ENCODE data around the gene MED23. TPM values are rescaled to one million over a fixed set of nuclear protein-coding genes. Genes with fewer than 3 reads are reported as not detected.

MED23 gene
- total and polyA plus RNA-seq, 2 donors = 11.2 to 66.9 TPM

GRCh38 chr6:131631625-131632289 is 3.7 kb upstream of the MED23 start:
- DNase-seq (ENCODE audit: extremely low spot score) = no peak
- peaks cover 1% of the 10 kb centered on the region for H3K4me1 ChIP-seq (ENCODE audit: insufficient read depth)
- 85% methylated on average over 3 of the region's 3 CpGs for WGBS
- no peaks in the 10 kb centered on the region for H3K36me3 ChIP-seq (ENCODE audit: insufficient read depth)
- H3K27ac ChIP-seq (ENCODE audit: low read depth) = no peak overlapping the region
- no peak overlapping the region for H3K4me3 ChIP-seq (ENCODE audit: low read depth, low read length)

GRCh38 chr6:131629651-131630050 is 1.6 kb upstream of the MED23 start:
- H3K4me3 ChIP-seq (ENCODE audit: low read depth, low read length) = no peak overlapping the region
- DNase-seq (ENCODE audit: extremely low spot score) = no peak
- H3K4me1 ChIP-seq (ENCODE audit: insufficient read depth) = peaks cover 1% of the 10 kb centered on the region
- H3K36me3 ChIP-seq (ENCODE audit: insufficient read depth) = no peaks in the 10 kb centered on the region
- WGBS = 34% methylated on average over 2 of the region's 2 CpGs
- H3K27ac ChIP-seq (ENCODE audit: low read depth) = no peak overlapping the region

DNA sequence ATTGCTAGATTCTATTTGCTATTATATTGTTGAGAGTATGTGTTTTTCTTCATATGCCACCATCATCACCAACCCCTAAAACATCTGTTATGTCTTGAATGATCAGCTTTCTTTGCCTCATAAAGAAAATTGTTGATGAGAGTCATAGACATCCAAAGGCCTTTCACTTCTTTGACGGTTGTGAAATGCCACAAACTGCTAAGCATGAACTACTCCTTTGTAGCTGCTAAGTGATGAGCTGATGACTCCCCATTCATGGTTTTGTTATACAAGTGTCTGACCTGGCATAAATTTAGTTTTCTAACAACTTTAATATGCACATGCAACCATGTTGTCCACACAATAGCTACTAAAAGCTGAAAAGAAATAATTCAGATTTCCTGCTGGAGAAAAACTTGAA is 684 bp upstream of the MED23 start:
- H3K4me3 ChIP-seq (ENCODE audit: low read depth, low read length) = peak overlapping the region; percentile 66
- no peaks in the 10 kb centered on the region for H3K36me3 ChIP-seq (ENCODE audit: insufficient read depth)
- no peak overlapping the region for H3K27ac ChIP-seq (ENCODE audit: low read depth)
- WGBS = 36% methylated on average over 1 of the region's 1 CpG
- H3K4me1 ChIP-seq (ENCODE audit: insufficient read depth) = peaks cover 1% of the 10 kb centered on the region
- no peak for DNase-seq (ENCODE audit: extremely low spot score)

DNA sequence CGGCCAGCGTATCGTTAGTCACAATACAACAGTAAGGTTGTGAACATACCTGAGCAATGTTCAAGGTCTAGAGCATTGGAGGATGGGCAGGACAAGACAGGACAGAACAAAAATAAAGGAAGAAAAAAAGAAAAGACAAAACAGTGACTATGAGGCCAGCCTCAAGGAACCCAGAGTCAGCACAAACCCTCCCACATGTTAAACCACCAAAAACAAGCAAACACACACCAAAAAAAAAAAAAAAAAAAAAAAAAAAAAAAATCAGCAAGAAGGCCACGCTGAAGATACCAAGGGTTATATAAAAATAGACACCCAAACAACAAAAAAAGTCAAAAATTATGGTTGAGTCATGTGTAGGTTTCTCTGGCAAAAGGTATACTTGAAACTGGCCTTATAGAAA is 12.8 kb downstream of the MED23 start:
- no peak for DNase-seq (ENCODE audit: extremely low spot score)
- WGBS = 96% methylated on average over 4 of the region's 4 CpGs
- H3K36me3 ChIP-seq (ENCODE audit: insufficient read depth) = peaks cover 5% of the 10 kb centered on the region
- H3K27ac ChIP-seq (ENCODE audit: low read depth) = no peak overlapping the region
- no peak overlapping the region for H3K4me3 ChIP-seq (ENCODE audit: low read depth, low read length)
- H3K4me1 ChIP-seq (ENCODE audit: insufficient read depth) = no peaks in the 10 kb centered on the region

GRCh38 chr6:131613296-131613925 is 14.6 kb downstream of the MED23 start:
- no peak for DNase-seq (ENCODE audit: extremely low spot score)
- peaks cover 11% of the 10 kb centered on the region for H3K36me3 ChIP-seq (ENCODE audit: insufficient read depth)
- no peaks in the 10 kb centered on the region for H3K4me1 ChIP-seq (ENCODE audit: insufficient read depth)
- H3K27ac ChIP-seq (ENCODE audit: low read depth) = no peak overlapping the region
- 89% methylated on average over 5 of the region's 5 CpGs for WGBS
- H3K4me3 ChIP-seq (ENCODE audit: low read depth, low read length) = no peak overlapping the region

GRCh38 chr6:131602781-131603312 is 25.2 kb downstream of the MED23 start:
- peaks cover 3% of the 10 kb centered on the region for H3K36me3 ChIP-seq (ENCODE audit: insufficient read depth)

GRCh38 chr6:131600716-131601115 is 27.3 kb downstream of the MED23 start:
- no peak for DNase-seq (ENCODE audit: extremely low spot score)
- Histone ChIP-seq H3K4me1 (ENCODE audit: insufficient read depth) (no peaks in the 10 kb centered on the region), H3K36me3 (ENCODE audit: insufficient read depth) (peaks cover 3% of the 10 kb centered on the region), H3K27ac (ENCODE audit: low read depth) (no peak overlapping the region), H3K4me3 (ENCODE audit: low read depth, low read length) (no peak overlapping the region)
- WGBS = 84% methylated on average over 4 of the region's 4 CpGs

More at GRCh38 chr6:131602781-131603312, 25.2 kb downstream of the MED23 start:
- H3K4me3 ChIP-seq (ENCODE audit: low read depth, low read length) = no peak overlapping the region
- no peak for DNase-seq (ENCODE audit: extremely low spot score)
- H3K27ac ChIP-seq (ENCODE audit: low read depth) = no peak overlapping the region
- no peaks in the 10 kb centered on the region for H3K4me1 ChIP-seq (ENCODE audit: insufficient read depth)
- 32% methylated on average over 1 of the region's 1 CpG for WGBS

- Histone ChIP-seq H3K4me1 (ENCODE audit: insufficient read depth) (no peaks in the 10 kb centered on the region), H3K36me3 (ENCODE audit: insufficient read depth) (peaks cover 7% of the 10 kb centered on the region), H3K27ac (ENCODE audit: low read depth) (no peak overlapping the region), H3K4me3 (ENCODE audit: low read depth, low read length) (no peak overlapping the region)
- WGBS = 90% methylated on average over 3 of the region's 3 CpGs
- no peak for DNase-seq (ENCODE audit: extremely low spot score)
These were observed 30.6 kb downstream of the MED23 start for GRCh38 chr6:131597446-131597845.

DNA sequence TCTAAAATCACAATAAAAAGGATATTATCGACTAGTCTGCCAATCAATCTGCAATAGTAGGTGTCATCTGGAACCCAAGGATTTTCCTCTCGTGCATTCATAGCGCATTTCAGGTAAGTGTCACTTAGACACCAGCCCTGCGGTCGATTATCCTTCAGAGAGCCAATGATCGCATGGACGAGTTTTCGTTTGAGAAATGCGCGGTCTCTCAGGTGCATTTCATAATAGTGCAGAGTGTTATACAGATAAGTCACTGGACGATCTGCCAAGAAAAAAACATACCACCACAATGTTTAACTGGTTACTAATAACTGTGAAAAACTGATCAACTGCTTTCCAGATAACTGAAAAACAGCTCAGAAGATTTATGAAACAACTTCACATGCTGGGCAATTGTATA is 34.0 kb downstream of the MED23 start:
- Histone ChIP-seq H3K4me1 (ENCODE audit: insufficient read depth) (no peaks in the 10 kb centered on the region), H3K36me3 (ENCODE audit: insufficient read depth) (peaks cover 13% of the 10 kb centered on the region), H3K4me3 (ENCODE audit: low read depth, low read length) (no peak overlapping the region), H3K27ac (ENCODE audit: low read depth) (no peak overlapping the region)
- WGBS = 96% methylated on average over 11 of the region's 11 CpGs
- DNase-seq (ENCODE audit: extremely low spot score) = no peak

DNA sequence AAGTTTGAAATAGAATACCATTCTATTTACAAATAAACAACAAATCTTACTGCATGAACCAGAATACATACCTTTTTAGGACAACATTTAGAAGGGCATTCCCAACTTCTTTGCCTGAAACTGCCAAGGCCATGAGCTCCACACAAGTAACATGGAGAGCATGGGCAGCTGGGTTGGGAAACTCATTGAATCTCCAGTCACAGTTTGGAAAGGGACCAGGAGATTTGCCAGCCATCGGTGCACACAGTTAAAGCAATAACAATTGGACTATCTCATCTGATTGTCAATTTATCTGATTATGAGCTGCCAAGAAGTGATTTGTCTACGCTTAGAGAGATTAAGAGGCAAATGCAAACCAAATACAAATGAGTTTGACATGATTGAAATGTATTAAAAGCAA is 35.1 kb downstream of the MED23 start:
- 85% methylated on average over 2 of the region's 2 CpGs for WGBS
- peaks cover 17% of the 10 kb centered on the region for H3K36me3 ChIP-seq (ENCODE audit: insufficient read depth)
- DNase-seq (ENCODE audit: extremely low spot score) = no peak

GRCh38 chr6:131588643-131589042 is 39.4 kb downstream of the MED23 start:
- peaks cover 14% of the 10 kb centered on the region for H3K36me3 ChIP-seq (ENCODE audit: insufficient read depth)
- H3K4me3 ChIP-seq (ENCODE audit: low read depth, low read length) = no peak overlapping the region
- H3K4me1 ChIP-seq (ENCODE audit: insufficient read depth) = no peaks in the 10 kb centered on the region
- 84% methylated on average over 2 of the region's 2 CpGs for WGBS
- no peak for DNase-seq (ENCODE audit: extremely low spot score)
- H3K27ac ChIP-seq (ENCODE audit: low read depth) = no peak overlapping the region

More for the DNA sequence above, 35.1 kb downstream of the MED23 start:
- Histone ChIP-seq H3K4me1 (ENCODE audit: insufficient read depth) (no peaks in the 10 kb centered on the region), H3K27ac (ENCODE audit: low read depth) (no peak overlapping the region), H3K4me3 (ENCODE audit: low read depth, low read length) (no peak overlapping the region)

DNA sequence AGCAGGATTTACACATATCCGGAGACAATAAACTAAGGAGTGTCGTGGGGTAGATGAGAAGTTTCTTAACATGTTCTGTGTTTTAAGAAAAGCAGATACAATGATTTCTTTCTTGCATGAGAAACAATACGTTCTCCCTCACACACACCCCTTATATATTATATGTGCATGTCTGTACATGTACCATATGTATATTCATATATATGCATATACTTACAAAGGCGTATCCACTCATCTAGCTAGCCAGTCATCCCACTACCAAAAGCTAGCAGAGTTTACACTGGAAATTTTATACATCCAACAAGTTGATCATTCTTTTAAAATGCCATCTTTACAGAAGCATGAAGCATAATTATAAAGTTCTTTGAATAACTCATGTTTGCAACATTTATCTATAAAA is 40.1 kb downstream of the MED23 start:
- DNase-seq (ENCODE audit: extremely low spot score) = no peak
- Histone ChIP-seq H3K4me3 (ENCODE audit: low read depth, low read length) (no peak overlapping the region), H3K36me3 (ENCODE audit: insufficient read depth) (peaks cover 14% of the 10 kb centered on the region), H3K4me1 (ENCODE audit: insufficient read depth) (no peaks in the 10 kb centered on the region), H3K27ac (ENCODE audit: low read depth) (no peak overlapping the region)
- 94% methylated on average over 4 of the region's 4 CpGs for WGBS

- 92% methylated on average over 4 of the region's 4 CpGs for WGBS
- Histone ChIP-seq H3K36me3 (ENCODE audit: insufficient read depth) (peaks cover 14% of the 10 kb centered on the region), H3K4me1 (ENCODE audit: insufficient read depth) (no peaks in the 10 kb centered on the region), H3K4me3 (ENCODE audit: low read depth, low read length) (no peak overlapping the region), H3K27ac (ENCODE audit: low read depth) (no peak overlapping the region)
- DNase-seq (ENCODE audit: extremely low spot score) = no peak
These were observed 41.5 kb downstream of the MED23 start for GRCh38 chr6:131586543-131586942.

GRCh38 chr6:131581523-131581922 is 46.5 kb downstream of the MED23 start:
- H3K36me3 ChIP-seq (ENCODE audit: insufficient read depth) = peaks cover 6% of the 10 kb centered on the region
- no peak overlapping the region for H3K4me3 ChIP-seq (ENCODE audit: low read depth, low read length)
- no peak overlapping the region for H3K27ac ChIP-seq (ENCODE audit: low read depth)
- H3K4me1 ChIP-seq (ENCODE audit: insufficient read depth) = no peaks in the 10 kb centered on the region
- no peak for DNase-seq (ENCODE audit: extremely low spot score)

Measured in urinary bladder (tissue), 4 donors.